ENCODE measurements around the gene CSTF2.

CSTF2 gene

GRCh38 chrX:100831219-100831946 is 11.2 kb downstream of the CSTF2 start:
- H3K4me3 ChIP-seq (ENCODE audit: control insufficient read depth, low read depth, low read length): no peak overlapping the region
- no peak for TF ChIP-seq CTCF (IDR thresholded peaks at IDR 0.05; ENCODE audit: control insufficient read depth, insufficient read depth, low read depth, low read length, missing control alignments)
- no peak for DNase-seq (ENCODE audit: low read depth)

GRCh38 chrX:100850317-100850716 is 30.1 kb downstream of the CSTF2 start:
- no peak overlapping the region for H3K4me3 ChIP-seq (ENCODE audit: control insufficient read depth, low read depth, low read length)
- DNase-seq (ENCODE audit: low read depth): no peak
- no peak for TF ChIP-seq CTCF (IDR thresholded peaks at IDR 0.05; ENCODE audit: control insufficient read depth, insufficient read depth, low read depth, low read length, missing control alignments)

DNA sequence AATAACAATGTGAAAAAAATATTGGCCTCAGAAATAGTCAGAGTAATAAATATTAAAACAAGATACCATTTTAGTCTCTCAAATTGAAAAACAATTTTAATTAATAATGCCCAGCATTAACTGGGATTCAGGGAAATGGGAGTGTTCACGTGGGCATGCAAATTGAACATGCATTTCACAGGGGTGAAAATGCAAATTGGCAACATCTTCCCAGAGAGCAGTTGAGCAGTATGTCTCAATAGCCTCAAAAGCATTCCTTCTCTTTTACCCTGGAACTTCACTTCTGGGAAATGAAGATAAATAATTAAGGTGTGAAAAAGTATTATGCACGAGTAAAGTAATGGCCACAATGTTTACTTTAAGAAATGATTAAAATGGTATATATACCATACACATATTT is 32.6 kb downstream of the CSTF2 start:
- H3K4me3 ChIP-seq (ENCODE audit: control insufficient read depth, low read depth, low read length): no peak overlapping the region
- no peak for TF ChIP-seq CTCF (IDR thresholded peaks at IDR 0.05; ENCODE audit: control insufficient read depth, insufficient read depth, low read depth, low read length, missing control alignments)
- no peak for DNase-seq (ENCODE audit: low read depth)

DNA sequence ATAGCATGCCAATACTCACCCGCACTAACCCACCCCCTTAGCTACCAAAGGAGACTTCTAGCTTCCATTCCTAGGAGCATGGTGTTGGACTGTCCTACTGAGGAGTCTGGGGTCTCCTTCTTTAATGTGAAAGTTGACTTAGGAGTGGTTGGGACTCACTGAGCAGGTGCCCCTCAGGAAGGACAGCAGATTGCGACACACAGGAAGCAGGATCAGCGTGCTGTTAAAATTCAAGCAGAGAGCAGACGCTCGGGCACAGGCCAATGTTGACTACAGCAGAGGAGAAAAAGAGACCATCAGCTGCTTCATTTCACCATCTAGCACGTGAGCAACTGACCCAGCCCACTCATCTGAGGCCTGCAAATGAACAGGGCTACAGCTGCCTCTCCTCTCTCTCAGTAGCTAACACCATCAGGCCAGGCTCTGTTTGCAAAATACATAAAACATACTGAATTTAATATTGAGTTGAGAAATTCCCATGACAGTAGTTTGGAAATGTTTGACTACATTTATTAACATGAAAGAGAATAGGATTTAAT is 43.2 kb downstream of the CSTF2 start:
- TF ChIP-seq CTCF (IDR thresholded peaks at IDR 0.05; ENCODE audit: control insufficient read depth, insufficient read depth, low read depth, low read length, missing control alignments): no peak
- DNase-seq (ENCODE audit: low read depth): no peak

DNA sequence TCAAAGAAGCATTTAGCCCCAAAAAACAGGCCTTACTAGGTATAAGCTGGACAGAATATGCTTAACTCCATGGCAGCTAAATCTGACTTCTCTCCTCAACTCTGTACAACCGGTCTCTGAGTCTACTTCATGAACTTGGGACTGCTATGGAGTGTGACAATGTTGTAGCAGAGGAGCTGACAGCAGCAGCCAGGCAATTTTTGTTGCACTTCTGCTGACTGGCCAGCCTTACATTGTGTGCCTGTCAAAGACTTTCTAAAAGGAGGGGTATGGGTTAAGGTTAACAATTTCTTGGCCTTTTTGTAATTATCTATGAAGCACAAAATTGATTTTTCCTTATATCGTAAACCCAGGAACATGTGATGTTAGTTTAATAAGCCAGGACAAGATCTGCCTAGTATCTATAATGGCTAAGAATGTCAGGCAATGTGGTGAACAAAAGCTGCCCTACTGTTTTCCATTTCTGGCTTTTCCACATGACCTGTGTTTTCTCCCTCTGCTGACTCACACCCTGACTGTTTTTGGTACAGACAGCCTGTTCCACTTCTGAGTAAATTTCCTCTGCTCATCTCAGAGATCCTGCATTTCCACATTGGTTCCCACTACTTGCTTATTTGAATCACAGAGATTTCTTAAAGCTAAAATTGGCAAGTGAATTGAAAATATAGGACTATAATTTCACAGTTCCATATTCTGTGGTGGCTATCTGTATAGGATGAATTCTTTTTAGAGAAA is 44.6 kb downstream of the CSTF2 start:
- TF ChIP-seq CTCF (IDR thresholded peaks at IDR 0.05; ENCODE audit: control insufficient read depth, insufficient read depth, low read depth, low read length, missing control alignments): no peak
- no peak overlapping the region for H3K4me3 ChIP-seq (ENCODE audit: control insufficient read depth, low read depth, low read length)
- DNase-seq (ENCODE audit: low read depth): no peak

More for the DNA sequence above, 43.2 kb downstream of the CSTF2 start:
- H3K4me3 ChIP-seq (ENCODE audit: control insufficient read depth, low read depth, low read length): no peak overlapping the region

DNA sequence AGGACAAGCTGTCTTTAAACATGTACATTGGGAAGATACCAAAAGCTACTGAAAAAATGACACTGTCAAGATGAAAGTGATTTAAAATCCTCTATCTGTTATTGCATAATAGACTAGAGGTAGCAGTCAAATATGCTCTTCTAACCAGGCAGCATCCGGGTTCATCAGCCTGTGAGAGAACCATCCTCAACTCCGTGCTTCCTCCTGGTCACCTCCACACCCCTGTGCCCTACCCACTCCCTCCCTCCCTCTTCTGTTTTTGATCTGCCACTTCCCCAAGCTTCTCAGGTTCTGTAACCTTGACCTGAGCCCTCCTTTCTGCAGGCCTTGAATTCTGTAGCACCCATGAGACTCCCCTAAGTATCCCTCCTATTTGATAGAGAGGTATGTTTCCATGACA is 48.1 kb downstream of the CSTF2 start:
- no peak for DNase-seq (ENCODE audit: low read depth)
- H3K4me3 ChIP-seq (ENCODE audit: control insufficient read depth, low read depth, low read length): no peak overlapping the region
- TF ChIP-seq CTCF (IDR thresholded peaks at IDR 0.05; ENCODE audit: control insufficient read depth, insufficient read depth, low read depth, low read length, missing control alignments): no peak

All from AG09309 (cell line).